Activated T-helper 2 cell treated with anti-CD3 and anti-CD28 coated beads, Interferon-gamma antibody, Interleukin-2, Interleukin-4, amounts not matched to agents 10 μg/mL and 5 μg/mL and 100 μg/mL, durations not matched to agents 14 hours and 24 hours and 36 hours (primary cell): ENCODE results near the gene ROBO1. TPM values are rescaled to one million over a fixed set of nuclear protein-coding genes. Genes with fewer than 3 reads are reported as not detected.

Experiments
- DNase-seq: peaks from one replicate; pipeline ENCODE4 v3.0.0; 2021; ENCODE audit warnings: low spot score
- H3K27ac Mint-ChIP-seq: one replicate; pipeline ENCODE4 v1.8.0; 2021; ENCODE audit warnings: mixed read lengths
- H3K27me3 Mint-ChIP-seq: one replicate; pipeline ENCODE4 v1.8.0; 2021; ENCODE audit warnings: low read depth, mixed read lengths
- H3K36me3 Mint-ChIP-seq: one replicate; pipeline ENCODE4 v1.8.0; 2021; ENCODE audit warnings: low read depth, mixed read lengths
- H3K4me1 Mint-ChIP-seq: one replicate; pipeline ENCODE4 v1.8.0; 2021; ENCODE audit warnings: low read depth, mixed read lengths
- H3K4me3 Mint-ChIP-seq: one replicate; pipeline ENCODE4 v1.8.0; 2021; ENCODE audit warnings: low read depth, mild to moderate bottlenecking, moderate library complexity, mixed read lengths
- H3K9me3 Mint-ChIP-seq: one replicate; pipeline ENCODE4 v1.8.0; 2021; ENCODE audit warnings: mixed read lengths
- intact Hi-C: fragments of 100-400 bp; cut with micrococcal nuclease; formaldehyde crosslinking; loops from one replicate; pipeline ENCODE4 v1.15.1; 2023
- total RNA-seq: library from RNA; stranded (reverse); gene quantifications from 2 replicates; pipeline ENCODE4 v1.2.3, GENCODE V29; 2022

ROBO1 gene
- total RNA-seq, 1 donor from 2014 or later, result not detected

DNA sequence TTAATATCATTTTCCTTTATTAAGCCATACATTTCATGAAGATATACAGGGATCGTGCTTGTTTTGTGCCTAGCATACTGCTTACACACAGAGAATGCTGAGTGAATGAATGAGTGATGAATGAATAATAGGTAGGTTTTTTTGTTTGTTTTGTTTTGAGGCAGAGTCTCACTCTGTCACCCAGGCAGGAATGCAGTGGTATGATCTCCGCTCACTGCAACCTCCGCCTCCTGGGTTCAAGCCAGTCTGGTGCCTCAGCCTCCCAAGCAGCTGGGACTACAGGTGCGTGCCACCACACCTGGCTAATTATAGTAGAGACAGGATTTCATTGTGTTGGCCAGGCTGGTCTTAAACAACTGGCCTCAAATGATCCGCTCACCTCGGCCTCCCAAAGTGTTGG, 400.0 kb downstream of the ROBO1 start:
- H3K27ac Mint-ChIP-seq, result no peak overlapping the region
- no peaks in the 10 kb centered on the region for H3K9me3 Mint-ChIP-seq
- H3K4me1 Mint-ChIP-seq, result no peaks in the 10 kb centered on the region
- DNase-seq, result no peak
- H3K36me3 Mint-ChIP-seq, result no peaks in the 10 kb centered on the region
- intact Hi-C loops, result no loop called here
- H3K27me3 Mint-ChIP-seq, result no peaks in the 10 kb centered on the region
- H3K4me3 Mint-ChIP-seq, result no peak overlapping the region

DNA sequence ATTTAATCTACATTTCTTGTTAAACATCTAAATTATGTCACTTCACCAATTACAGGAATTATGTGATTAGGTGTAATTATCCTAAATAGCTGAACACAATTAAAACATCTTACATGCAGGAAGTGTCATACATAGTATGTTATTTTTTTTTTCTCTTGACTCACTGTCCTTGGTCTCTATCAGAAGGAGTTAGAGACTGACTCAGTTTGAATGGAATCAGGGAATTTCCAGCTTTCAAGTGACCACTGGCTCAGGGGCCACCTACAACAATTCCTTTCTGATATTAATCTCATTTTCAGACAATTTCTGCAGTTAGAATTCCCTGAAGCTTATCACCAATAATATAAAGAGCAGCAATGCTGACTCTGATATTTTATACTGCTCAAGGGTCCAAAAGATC, 400.7 kb downstream of the ROBO1 start:
- Mint-ChIP-seq H3K9me3 (no peaks in the 10 kb centered on the region), H3K36me3 (no peaks in the 10 kb centered on the region), H3K4me1 (no peaks in the 10 kb centered on the region), H3K27ac (no peak overlapping the region), H3K27me3 (no peaks in the 10 kb centered on the region), H3K4me3 (no peak overlapping the region)
- DNase-seq, result no peak
- intact Hi-C loops, result no loop called here

DNA sequence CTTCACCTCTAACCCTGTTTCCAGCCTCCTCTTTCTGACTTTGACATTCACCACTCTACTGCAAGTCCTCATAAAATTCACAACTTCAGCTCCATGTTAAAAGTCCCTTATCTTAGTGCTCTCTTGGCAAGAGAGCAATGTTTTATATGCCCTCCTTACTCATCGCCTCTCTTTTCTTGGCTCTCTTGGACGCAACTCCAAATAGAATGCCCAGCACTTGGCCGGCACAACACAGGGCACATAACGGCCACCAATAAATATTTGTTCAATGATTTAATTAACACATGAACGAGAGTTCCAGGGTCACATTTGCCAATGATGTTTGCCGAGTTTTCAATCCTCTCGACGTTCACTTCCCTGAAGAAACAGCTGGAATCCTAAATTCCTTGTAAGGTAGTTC, 401.4 kb downstream of the ROBO1 start:
- Mint-ChIP-seq H3K4me3 (no peak overlapping the region), H3K4me1 (no peaks in the 10 kb centered on the region), H3K27me3 (no peaks in the 10 kb centered on the region), H3K27ac (no peak overlapping the region), H3K9me3 (no peaks in the 10 kb centered on the region), H3K36me3 (no peaks in the 10 kb centered on the region)
- DNase-seq, result no peak
- intact Hi-C loops, result no loop called here

DNA sequence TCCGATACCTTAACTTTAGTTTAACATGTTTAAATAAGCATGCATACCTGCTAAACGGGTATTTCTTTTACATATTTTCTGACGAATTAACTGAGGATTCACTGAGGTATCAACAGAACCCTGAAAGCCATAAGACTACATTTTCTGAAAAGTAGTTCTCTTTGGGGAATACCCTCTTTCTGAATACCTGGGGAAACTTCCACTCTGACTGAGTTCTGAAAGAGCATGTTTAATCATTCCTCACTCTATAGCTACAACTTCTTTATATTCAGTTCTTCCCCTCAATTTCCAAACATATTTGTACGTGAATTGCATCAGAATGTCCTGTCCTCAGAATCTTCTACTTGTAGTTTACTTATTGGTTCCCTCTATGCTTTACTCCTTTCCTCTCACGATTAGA, 403.0 kb downstream of the ROBO1 start:
- Mint-ChIP-seq H3K9me3 (no peaks in the 10 kb centered on the region), H3K4me1 (no peaks in the 10 kb centered on the region), H3K27me3 (no peaks in the 10 kb centered on the region), H3K36me3 (no peaks in the 10 kb centered on the region), H3K4me3 (no peak overlapping the region), H3K27ac (no peak overlapping the region)
- intact Hi-C loops, result loop anchor here (5.0 kb wide), 1 partner anchor 707 kb away; no protein-coding TSS in a partner anchor
- DNase-seq, result no peak

DNA sequence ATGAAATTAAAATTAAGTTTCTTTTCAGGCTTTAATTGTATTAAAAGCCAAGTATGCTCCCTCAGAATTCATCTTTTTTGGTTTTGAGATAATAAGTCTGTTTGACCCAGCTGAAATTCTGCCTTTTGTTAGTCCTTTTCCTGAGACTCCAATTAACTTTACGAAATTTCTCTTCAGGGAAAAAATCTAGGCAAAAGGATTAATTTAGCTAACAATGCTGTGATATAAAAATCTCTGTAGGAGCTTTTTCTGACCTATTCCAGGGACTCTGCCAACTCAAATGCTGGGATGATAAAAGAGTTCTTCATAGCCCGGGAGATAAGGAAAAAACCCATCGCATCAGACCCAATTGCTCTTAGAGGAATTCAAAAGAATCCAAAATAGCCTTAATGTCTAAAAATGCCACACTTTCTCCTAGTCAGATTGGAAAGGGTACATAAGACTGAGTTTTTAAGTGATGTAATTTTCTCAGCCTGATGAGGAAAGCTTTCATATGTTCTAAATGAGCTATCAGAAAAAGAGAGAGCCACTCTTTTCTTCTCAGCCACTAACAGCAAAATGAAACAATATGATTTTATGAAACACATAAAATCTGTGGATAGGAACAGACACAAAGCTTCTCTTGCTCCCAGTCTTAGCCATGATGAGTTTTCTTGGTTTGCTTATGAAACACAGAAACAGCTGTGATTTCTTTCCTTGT, 405.1 kb downstream of the ROBO1 start:
- Mint-ChIP-seq H3K27ac (no peak overlapping the region), H3K9me3 (no peaks in the 10 kb centered on the region), H3K4me3 (no peak overlapping the region), H3K4me1 (no peaks in the 10 kb centered on the region), H3K36me3 (no peaks in the 10 kb centered on the region), H3K27me3 (no peaks in the 10 kb centered on the region)
- intact Hi-C loops, result loop anchor here (5.0 kb wide), 1 partner anchor 705 kb away; no protein-coding TSS in a partner anchor
- DNase-seq, result no peak

DNA sequence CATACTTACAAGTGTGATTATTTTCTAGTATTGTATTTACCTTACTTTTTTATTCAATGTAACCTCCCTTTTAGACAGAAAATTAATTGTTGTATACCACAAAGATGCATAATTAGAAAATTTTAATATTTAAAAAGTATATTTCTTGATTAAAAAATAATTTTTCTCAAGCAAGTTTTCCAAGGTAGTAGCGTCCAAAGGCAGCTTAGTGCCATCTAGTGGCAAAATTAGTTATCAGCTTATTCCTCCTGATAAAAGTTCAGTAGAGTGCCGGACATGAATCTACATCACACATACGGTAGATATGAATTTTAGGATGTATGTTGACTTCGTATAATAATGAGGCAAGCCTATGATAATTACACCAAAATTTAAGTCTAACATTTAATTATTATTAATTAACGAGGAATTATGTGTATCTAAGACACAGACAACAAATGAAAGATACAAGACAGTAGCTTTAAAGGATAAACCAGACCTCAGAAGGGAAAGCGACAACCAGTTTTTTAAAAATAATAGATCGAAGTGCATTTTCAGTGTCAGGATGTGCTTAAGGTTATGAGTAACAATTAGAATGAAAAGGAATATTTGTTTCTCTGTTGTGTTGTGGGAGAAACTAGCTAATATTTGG, 405.9 kb downstream of the ROBO1 start:
- H3K27ac Mint-ChIP-seq, result no peak overlapping the region
- H3K27me3 Mint-ChIP-seq, result no peaks in the 10 kb centered on the region
- intact Hi-C loops, result loop anchor here (5.0 kb wide), 1 partner anchor 705 kb away; no protein-coding TSS in a partner anchor
- no peaks in the 10 kb centered on the region for H3K36me3 Mint-ChIP-seq
- H3K9me3 Mint-ChIP-seq, result no peaks in the 10 kb centered on the region
- no peak overlapping the region for H3K4me3 Mint-ChIP-seq
- no peak for DNase-seq
- no peaks in the 10 kb centered on the region for H3K4me1 Mint-ChIP-seq

DNA sequence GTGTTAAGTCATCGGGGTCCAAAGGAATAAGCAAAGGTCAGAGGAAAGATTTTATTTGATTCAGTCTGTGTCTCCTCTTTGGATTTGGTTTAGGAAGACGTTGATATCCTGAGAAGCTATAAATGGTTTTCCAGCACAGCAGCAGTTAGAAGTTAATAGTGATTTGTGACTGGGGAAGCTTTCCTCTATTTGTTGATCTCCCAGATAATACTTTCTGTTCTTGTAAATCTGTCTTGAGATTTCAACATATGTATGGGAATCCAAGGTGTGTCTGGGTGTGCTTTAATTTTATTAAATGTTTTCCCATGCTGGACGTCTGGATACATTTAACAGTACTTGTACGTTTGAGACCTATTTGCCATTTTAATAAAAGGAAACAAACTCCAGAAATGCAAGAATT, 409.5 kb downstream of the ROBO1 start:
- intact Hi-C loops, result no loop called here
- Mint-ChIP-seq H3K27me3 (no peaks in the 10 kb centered on the region), H3K4me1 (no peaks in the 10 kb centered on the region), H3K36me3 (no peaks in the 10 kb centered on the region), H3K9me3 (no peaks in the 10 kb centered on the region), H3K4me3 (no peak overlapping the region), H3K27ac (no peak overlapping the region)
- no peak for DNase-seq

DNA sequence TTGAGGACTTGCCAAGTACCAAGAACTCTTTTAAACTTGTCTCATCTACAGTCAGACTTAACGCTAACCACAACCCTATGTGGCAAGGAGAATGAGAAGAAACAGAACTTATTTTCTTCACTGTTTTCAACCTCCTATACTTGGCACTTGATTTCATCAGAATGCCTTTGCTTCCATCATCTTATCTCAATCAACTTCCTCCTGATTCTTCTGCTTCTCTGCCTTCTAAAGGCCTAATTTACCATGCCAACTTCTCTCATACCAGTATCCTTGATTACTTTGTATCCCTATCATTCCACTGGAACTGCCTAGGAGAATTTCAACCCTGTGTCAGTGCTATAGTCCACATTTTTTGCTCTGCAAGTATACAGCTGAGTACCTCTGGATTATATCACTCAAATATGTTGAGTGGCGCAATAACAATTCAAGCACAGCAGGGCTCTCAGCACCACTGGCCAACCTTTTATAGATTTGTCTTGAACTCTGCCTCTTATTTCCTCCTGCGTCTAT, 413.6 kb downstream of the ROBO1 start:
- Mint-ChIP-seq H3K4me3 (no peak overlapping the region), H3K4me1 (no peaks in the 10 kb centered on the region), H3K27me3 (no peaks in the 10 kb centered on the region), H3K27ac (no peak overlapping the region), H3K9me3 (no peaks in the 10 kb centered on the region), H3K36me3 (no peaks in the 10 kb centered on the region)
- no peak for DNase-seq
- intact Hi-C loops, result no loop called here

DNA sequence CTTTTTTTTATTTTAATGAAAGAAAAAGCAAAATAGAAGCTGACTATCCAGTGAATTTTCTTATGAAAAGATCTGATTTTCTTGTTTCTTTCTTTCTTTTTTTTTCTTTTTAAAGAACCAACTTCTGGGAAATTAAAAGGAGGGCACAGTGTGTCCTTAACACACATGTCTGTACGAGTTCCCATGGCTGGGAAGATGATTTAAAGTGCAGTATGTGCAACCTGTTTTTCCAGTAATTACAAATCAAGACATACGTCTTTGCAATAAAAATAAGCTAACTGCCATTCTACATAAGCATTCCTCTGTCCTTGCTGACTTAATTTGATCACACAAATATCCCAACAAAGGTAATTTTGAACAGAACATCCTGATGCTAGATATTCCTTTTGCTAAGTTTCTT, 416.1 kb downstream of the ROBO1 start:
- Mint-ChIP-seq H3K9me3 (no peaks in the 10 kb centered on the region), H3K36me3 (no peaks in the 10 kb centered on the region), H3K27ac (no peak overlapping the region), H3K4me3 (no peak overlapping the region), H3K4me1 (no peaks in the 10 kb centered on the region), H3K27me3 (no peaks in the 10 kb centered on the region)
- no peak for DNase-seq
- intact Hi-C loops, result no loop called here

DNA sequence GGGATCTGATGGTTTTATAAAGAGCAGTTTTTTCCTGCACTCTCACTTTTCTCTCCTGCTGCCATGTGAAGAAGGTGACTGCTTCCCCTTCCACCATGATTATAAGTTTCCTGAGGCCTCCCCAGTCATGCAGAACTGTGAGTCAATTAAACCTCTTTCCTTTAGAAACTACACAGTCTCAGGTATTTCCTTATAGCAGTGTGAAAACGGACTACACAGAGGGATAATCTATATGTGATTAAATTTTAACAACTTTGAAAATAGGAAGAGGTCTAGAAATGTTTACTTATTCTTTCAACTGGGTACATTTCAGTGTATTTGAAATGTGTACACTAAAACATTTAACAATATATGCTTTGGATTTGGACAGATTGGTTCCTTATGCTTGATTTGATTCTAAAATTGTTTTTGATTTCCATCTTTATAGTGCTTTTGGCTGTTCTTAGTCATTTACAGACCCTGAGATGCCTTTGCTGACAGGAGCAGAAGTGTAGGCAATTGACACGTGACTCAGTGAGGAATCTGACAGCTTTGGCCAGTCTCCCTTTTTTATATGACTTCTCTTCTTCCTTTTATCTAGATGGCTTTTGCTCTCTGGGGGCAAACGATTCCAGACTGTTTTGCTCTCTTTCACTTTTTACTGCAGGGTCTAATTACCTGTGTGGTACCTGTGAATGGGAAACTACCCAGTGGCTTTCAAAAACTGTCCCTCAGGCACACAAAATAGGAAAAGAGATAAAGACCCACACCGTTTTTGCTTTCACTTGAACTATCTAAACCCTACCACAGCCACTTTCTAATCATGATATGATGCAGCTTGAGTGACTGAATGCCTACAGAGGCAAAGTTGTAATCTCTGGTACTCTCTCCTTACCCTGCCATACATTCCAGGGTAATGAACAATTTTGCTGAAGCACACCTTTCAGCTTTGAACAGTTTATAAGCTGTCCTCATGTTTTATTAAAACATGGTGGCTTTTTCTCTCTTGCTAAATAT, 422.6 kb downstream of the ROBO1 start:
- no peaks in the 10 kb centered on the region for H3K36me3 Mint-ChIP-seq
- H3K4me3 Mint-ChIP-seq, result no peak overlapping the region
- peaks cover 10% of the 10 kb centered on the region for H3K9me3 Mint-ChIP-seq
- no peaks in the 10 kb centered on the region for H3K4me1 Mint-ChIP-seq
- intact Hi-C loops, result no loop called here
- DNase-seq, result no peak
- H3K27ac Mint-ChIP-seq, result no peak overlapping the region
- H3K27me3 Mint-ChIP-seq, result no peaks in the 10 kb centered on the region

DNA sequence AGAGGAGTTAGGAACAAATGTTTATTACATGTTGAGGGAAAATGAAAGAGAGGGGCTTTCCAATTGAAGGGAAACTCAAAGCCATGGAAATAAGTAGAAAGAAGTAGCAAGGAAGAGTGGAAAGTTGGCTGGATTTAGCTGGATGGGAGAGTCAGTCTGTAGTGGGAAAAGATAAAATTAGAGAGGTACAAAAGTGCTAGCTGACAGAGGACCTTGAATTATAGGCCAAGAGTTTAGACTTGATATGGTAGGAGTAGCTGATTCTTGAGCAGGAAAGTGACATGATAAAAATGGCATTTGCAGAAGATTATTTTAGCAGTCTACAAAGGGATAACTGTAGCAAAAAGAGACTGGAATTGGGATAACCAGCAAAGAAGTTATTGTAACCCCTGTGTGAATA, 425.8 kb downstream of the ROBO1 start:
- DNase-seq, result no peak
- Mint-ChIP-seq H3K27me3 (no peaks in the 10 kb centered on the region), H3K4me3 (no peak overlapping the region), H3K4me1 (no peaks in the 10 kb centered on the region), H3K27ac (no peak overlapping the region), H3K36me3 (no peaks in the 10 kb centered on the region), H3K9me3 (peaks cover 10% of the 10 kb centered on the region)
- intact Hi-C loops, result no loop called here

DNA sequence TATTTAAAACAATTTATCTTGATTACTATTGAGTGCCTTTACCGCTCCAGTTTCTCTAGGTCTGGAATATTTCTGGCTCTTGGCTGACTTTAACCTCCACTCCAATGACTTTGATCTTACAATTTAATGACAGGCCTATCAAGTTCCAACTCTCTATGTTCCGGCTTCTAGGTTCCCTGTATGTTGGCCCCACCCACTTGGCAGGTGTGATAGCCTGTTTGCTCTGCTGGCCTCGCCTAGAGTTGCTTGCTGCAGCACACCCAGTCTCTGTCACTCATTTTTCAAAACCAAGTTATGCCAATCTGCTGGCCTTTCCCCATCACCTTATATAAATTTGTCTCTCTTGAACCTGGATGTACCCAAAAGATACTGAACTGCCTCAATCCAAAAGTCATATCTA, 428.0 kb downstream of the ROBO1 start:
- intact Hi-C loops, result no loop called here
- Mint-ChIP-seq H3K4me1 (no peaks in the 10 kb centered on the region), H3K27ac (no peak overlapping the region), H3K4me3 (no peak overlapping the region), H3K36me3 (no peaks in the 10 kb centered on the region), H3K27me3 (no peaks in the 10 kb centered on the region), H3K9me3 (peaks cover 10% of the 10 kb centered on the region)
- no peak for DNase-seq
